CD8-positive, alpha-beta memory T cell (primary cell): Measurements from ENCODE around the gene MND1. TPM values are rescaled to one million over a fixed set of nuclear protein-coding genes. Genes with fewer than 3 reads are reported as not detected.

ENCODE experiments used
- CTCF ChIA-PET: fragments of 350-600 bp; sonication (Branson Sonifier 250); formaldehyde crosslinking; loops from one replicate; lab custom pipeline; 2021; ENCODE audit warnings: antibody characterized with exemption; lab: Charles Lee
- POLR2A ChIA-PET: fragments of 350-600 bp; sonication (Branson Sonifier 250); formaldehyde crosslinking; loops from one replicate; lab custom pipeline; 2021; ENCODE audit warnings: antibody characterized with exemption; lab: Charles Lee
- DNase-seq, 5 donors: peaks; one replicate each; pipeline versions ENCODE4 v3.0.0 to v3.0.0-alpha.2; 2020 to 2022; ENCODE audit warnings: mixed read lengths in 1 of 5
- H3K27ac ChIP-seq: one replicate; pipeline ENCODE4 v1.7.0; 2013; ENCODE audit warnings: low read depth, mild to moderate bottlenecking, low read length, moderate library complexity
- H3K27me3 ChIP-seq: 2 replicates; pipeline ENCODE4 v1.7.0; 2013; ENCODE audit warnings: low read length, mild to moderate bottlenecking; ENCODE audit not compliant: insufficient read depth, poor library complexity, severe bottlenecking
- H3K36me3 ChIP-seq: 2 replicates; pipeline ENCODE4 v1.7.0; 2013; ENCODE audit warnings: mild to moderate bottlenecking, low read length, moderate library complexity; ENCODE audit not compliant: insufficient read depth
- H3K4me1 ChIP-seq: 2 replicates; pipeline ENCODE4 v1.7.0; 2013; ENCODE audit warnings: mild to moderate bottlenecking, low read length, moderate library complexity; ENCODE audit not compliant: insufficient read depth
- H3K4me3 ChIP-seq: 2 replicates; pipeline ENCODE4 v1.7.0; 2013; ENCODE audit warnings: mild to moderate bottlenecking, low read length
- H3K9me3 ChIP-seq: 2 replicates; pipeline ENCODE4 v1.7.0; 2013; ENCODE audit warnings: mild to moderate bottlenecking, low read length
- H3K27ac Mint-ChIP-seq, 8 donors: one replicate each; pipeline ENCODE4 v1.8.0; 2020 to 2021; ENCODE audit warnings: mixed read lengths in 8 of 8, mild to moderate bottlenecking in 6 of 8, inconsistent platforms in 3 of 8, moderate library complexity in 3 of 8
- H3K27me3 Mint-ChIP-seq, 2 donors: one replicate each; pipeline ENCODE4 v1.8.0; 2020 to 2021; ENCODE audit warnings: mixed read lengths in 2 of 2, mild to moderate bottlenecking in 1 of 2, moderate library complexity in 1 of 2
- H3K36me3 Mint-ChIP-seq, 3 donors: one replicate each; pipeline ENCODE4 v1.8.0; 2020 to 2021; ENCODE audit warnings: mixed read lengths in 3 of 3, inconsistent platforms in 1 of 3, mild to moderate bottlenecking in 1 of 3
- H3K4me1 Mint-ChIP-seq, 3 donors: one replicate each; pipeline ENCODE4 v1.8.0; 2020 to 2021; ENCODE audit warnings: mixed read lengths in 3 of 3, inconsistent platforms in 1 of 3, mild to moderate bottlenecking in 1 of 3
- H3K4me3 Mint-ChIP-seq, 7 donors: one replicate each; pipeline ENCODE4 v1.8.0; 2020 to 2021; ENCODE audit warnings: mixed read lengths in 7 of 7, mild to moderate bottlenecking in 6 of 7, moderate library complexity in 4 of 7, inconsistent platforms in 2 of 7
- H3K9me3 Mint-ChIP-seq, 5 donors: one replicate each; pipeline ENCODE4 v1.8.0; 2020 to 2022; ENCODE audit warnings: mixed read lengths in 5 of 5, mild to moderate bottlenecking in 3 of 5, moderate library complexity in 2 of 5, inconsistent platforms in 1 of 5
- polyA plus RNA-seq: library from polyadenylated mRNA; unstranded; fragments of 300-500 nt; fragmentation: Illumina TruSeq; gene quantifications from one replicate; pipeline ENCODE4 v1.2.3, GENCODE V29; 2021
- total RNA-seq, 2 experiments: library from RNA; stranded (reverse); gene quantifications; one replicate each; pipeline ENCODE4 v1.2.3, GENCODE V29; 2021

MND1 gene
- total and polyA plus RNA-seq, 3 experiments from 2014 or later, result 0.31 to 21.6 (median 20.2) TPM

- Histone ChIP-seq H3K36me3 (no peaks in the 10 kb centered on the region), H3K27me3 (no peaks in the 10 kb centered on the region), H3K4me3 (no peak overlapping the region), H3K27ac (no peak overlapping the region), H3K4me1 (no peaks in the 10 kb centered on the region), H3K9me3 (no peaks in the 10 kb centered on the region)
- Mint-ChIP-seq H3K27ac (no peak overlapping the region), H3K4me1 (peaks cover 5 to 6% (median 5%) of the 10 kb centered on the region in 3 donors), H3K36me3 (no peaks in the 10 kb centered on the region), H3K9me3 (no peaks in the 10 kb centered on the region), H3K4me3 (no peak overlapping the region), H3K27me3 (no peaks in the 10 kb centered on the region)
- CTCF ChIA-PET, result interaction anchor here (1.7 kb wide), 1 partner anchor 152 kb away, joined by 4 read pairs; no protein-coding TSS in a partner anchor
- POLR2A ChIA-PET, result no interaction called here
- DNase-seq, result no peak
Measured at GRCh38 chr4:153419673-153420278, 75.3 kb downstream of the MND1 start.

GRCh38 chr4:153420361-153420760 is 75.9 kb downstream of the MND1 start:
- Mint-ChIP-seq H3K4me3 (no peak overlapping the region), H3K4me1 (peaks cover 5 to 6% (median 5%) of the 10 kb centered on the region in 3 donors), H3K36me3 (no peaks in the 10 kb centered on the region), H3K27me3 (no peaks in the 10 kb centered on the region), H3K9me3 (no peaks in the 10 kb centered on the region), H3K27ac (no peak overlapping the region)
- H3K4me3 ChIP-seq, result no peak overlapping the region
- ChIA-PET CTCF (interaction anchor here (1.7 kb wide), 1 partner anchor 151 kb away, joined by 4 read pairs; no protein-coding TSS in a partner anchor), POLR2A (no interaction called here)
- no peaks in the 10 kb centered on the region for H3K9me3 ChIP-seq
- H3K27ac ChIP-seq, result no peak overlapping the region
- H3K4me1 ChIP-seq, result no peaks in the 10 kb centered on the region
- DNase-seq, result no peak
- no peaks in the 10 kb centered on the region for H3K27me3 ChIP-seq
- H3K36me3 ChIP-seq, result no peaks in the 10 kb centered on the region

- Mint-ChIP-seq H3K27me3 (no peaks in the 10 kb centered on the region), H3K36me3 (no peaks in the 10 kb centered on the region), H3K9me3 (no peaks in the 10 kb centered on the region), H3K4me1 (peaks cover 14 to 16% (median 15%) of the 10 kb centered on the region in 3 donors), H3K4me3 (no peak overlapping the region), H3K27ac (peak overlapping the region in 1 of 8 donors; percentile 19)
- H3K4me3 ChIP-seq, result no peak overlapping the region
- ChIA-PET POLR2A (interaction anchor here (0.7 kb wide), 1 partner anchor 87 kb away, joined by 4 read pairs; no protein-coding TSS in a partner anchor), CTCF (interaction anchor here (1.1 to 1.3 kb wide), 2 partner anchors 11 to 152 kb away, joined by 5 to 6 read pairs; no protein-coding TSS in a partner anchor)
- H3K27me3 ChIP-seq, result no peaks in the 10 kb centered on the region
- H3K4me1 ChIP-seq, result peaks cover 14% of the 10 kb centered on the region
- no peak overlapping the region for H3K27ac ChIP-seq
- H3K36me3 ChIP-seq, result no peaks in the 10 kb centered on the region
- DNase-seq, result no peak
- no peaks in the 10 kb centered on the region for H3K9me3 ChIP-seq
Measured at GRCh38 chr4:153421941-153422340, 77.5 kb downstream of the MND1 start.

- CTCF ChIA-PET, result interaction anchor here (0.9 to 10.1 kb wide), 4 partner anchors 8 to 146 kb away, joined by 3 to 133 read pairs (median 3); no protein-coding TSS in a partner anchor
Measured at GRCh38 chr4:153426207-153426885, 81.9 kb downstream of the MND1 start.

GRCh38 chr4:153427363-153428071 is 83.0 kb downstream of the MND1 start:
- Mint-ChIP-seq H3K36me3 (no peaks in the 10 kb centered on the region), H3K4me1 (peaks cover 36 to 45% (median 44%) of the 10 kb centered on the region in 3 donors), H3K27ac (peak overlapping the region; percentile 27 to 89 (median 64)), H3K27me3 (no peaks in the 10 kb centered on the region), H3K9me3 (no peaks in the 10 kb centered on the region), H3K4me3 (peak overlapping the region in 4 of 7 donors; percentile 24 to 39 (median 24))
- Histone ChIP-seq H3K27me3 (no peaks in the 10 kb centered on the region), H3K9me3 (no peaks in the 10 kb centered on the region), H3K36me3 (no peaks in the 10 kb centered on the region), H3K4me1 (peaks cover 57% of the 10 kb centered on the region), H3K4me3 (no peak overlapping the region), H3K27ac (no peak overlapping the region)
- DNase-seq, result no peak
- POLR2A ChIA-PET, result no interaction called here
- CTCF ChIA-PET, result interaction anchor here (4.5 to 10.1 kb wide), 2 partner anchors 39 to 144 kb away, joined by 17 to 133 read pairs; partner anchors contain the start of gene TMEM131L

More at GRCh38 chr4:153426207-153426885, 81.9 kb downstream of the MND1 start:
- peak in 2 of 5 donors; percentile 51 to 81 for DNase-seq
- no peaks in the 10 kb centered on the region for H3K9me3 ChIP-seq
- no peaks in the 10 kb centered on the region for H3K27me3 ChIP-seq
- H3K9me3 Mint-ChIP-seq, result no peaks in the 10 kb centered on the region
- peaks cover 51% of the 10 kb centered on the region for H3K4me1 ChIP-seq
- H3K4me3 Mint-ChIP-seq, result peak overlapping the region in 6 of 7 donors; percentile 13 to 73 (median 38)
- no peaks in the 10 kb centered on the region for H3K27me3 Mint-ChIP-seq
- H3K36me3 Mint-ChIP-seq, result no peaks in the 10 kb centered on the region
- H3K27ac ChIP-seq, result no peak overlapping the region
- H3K27ac Mint-ChIP-seq, result peak overlapping the region in 7 of 8 donors; percentile 62 to 89 (median 80)
- no peaks in the 10 kb centered on the region for H3K36me3 ChIP-seq
- peaks cover 35 to 43% (median 40%) of the 10 kb centered on the region in 3 donors for H3K4me1 Mint-ChIP-seq
- H3K4me3 ChIP-seq, result no peak overlapping the region
- POLR2A ChIA-PET, result interaction anchor here (0.6 to 0.7 kb wide), 3 partner anchors 10 to 61 kb away, joined by 3 to 8 read pairs (median 4); no protein-coding TSS in a partner anchor

- Histone ChIP-seq H3K9me3 (no peaks in the 10 kb centered on the region), H3K27me3 (no peaks in the 10 kb centered on the region), H3K36me3 (no peaks in the 10 kb centered on the region), H3K4me1 (peaks cover 71% of the 10 kb centered on the region), H3K4me3 (no peak overlapping the region), H3K27ac (no peak overlapping the region)
- Mint-ChIP-seq H3K27me3 (no peaks in the 10 kb centered on the region), H3K27ac (peak overlapping the region in 6 of 8 donors; percentile 9 to 82 (median 49)), H3K36me3 (no peaks in the 10 kb centered on the region), H3K9me3 (no peaks in the 10 kb centered on the region), H3K4me3 (peak overlapping the region in 4 of 7 donors; percentile 6 to 52 (median 24)), H3K4me1 (peaks cover 48 to 58% (median 55%) of the 10 kb centered on the region in 3 donors)
- peak in 1 of 5 donors; percentile 50 for DNase-seq
- CTCF ChIA-PET, result interaction anchor here (1.1 to 10.1 kb wide), 4 partner anchors 38 to 286 kb away, joined by 4 to 133 read pairs (median 10); partner anchors contain the start of gene TMEM131L
- POLR2A ChIA-PET, result interaction anchor here (1.3 kb wide), 1 partner anchor 38 kb away, joined by 5 read pairs; no protein-coding TSS in a partner anchor
Measured at GRCh38 chr4:153428941-153429475, 84.5 kb downstream of the MND1 start.
